Breast epithelium (tissue), 4 donors: ENCODE data around the gene CNTN2. TPM values are rescaled to one million over a fixed set of nuclear protein-coding genes. Genes with fewer than 3 reads are reported as not detected.

Experiments used
- DNase-seq, 2 donors: peaks; one replicate each; pipeline ENCODE4 v3.0.0-alpha.2; 2019; ENCODE audit warnings: low spot score in 2 of 2
- H3K27ac ChIP-seq, 2 donors: fragments of 200-600 bp; sonication (generic) in 1 of 2; one replicate each; pipeline ENCODE4 v1.5.1; 2016 to 2019; ENCODE audit warnings: mild to moderate bottlenecking in 1 of 2
- H3K27me3 ChIP-seq, 2 donors: fragments of 200-600 bp; sonication (generic) in 1 of 2; one replicate each; pipeline versions ENCODE4 v1.5.1 to v1.6.0; 2017 to 2019; ENCODE audit warnings: control low read depth in 1 of 2, mild to moderate bottlenecking in 1 of 2
- H3K36me3 ChIP-seq: fragments of 200-600 bp; one replicate; pipeline ENCODE4 v1.5.1; 2019
- H3K4me1 ChIP-seq, 2 donors: fragments of 200-600 bp; sonication (generic); one replicate each; pipeline ENCODE4 v1.5.1; 2016 to 2019; ENCODE audit warnings: control low read depth in 1 of 2
- H3K4me3 ChIP-seq, 3 donors: fragments of 200-600 bp; sonication (generic); 1 replicate in 2 of 3; 2 replicates in 1 of 3; pipeline ENCODE4 v1.5.1; 2016 to 2019; ENCODE audit warnings: mild to moderate bottlenecking in 3 of 3, moderate library complexity in 2 of 3
- H3K9me3 ChIP-seq, 2 donors: fragments of 200-600 bp; sonication (generic) in 1 of 2; one replicate each; pipeline ENCODE4 v1.5.1; 2016 to 2019; ENCODE audit warnings: control low read depth in 1 of 2
- CTCF ChIP-seq, 3 donors: fragments of 450-650 bp; IDR thresholded peaks; one replicate each; pipeline ENCODE4 v1.5.1; 2016 to 2017; ENCODE audit warnings: antibody characterized with exemption in 3 of 3, mild to moderate bottlenecking in 3 of 3, moderate library complexity in 3 of 3
- POLR2A ChIP-seq: fragments of 450-650 bp; IDR thresholded peaks from one replicate; pipeline ENCODE4 v1.6.1; 2016; ENCODE audit warnings: antibody characterized with exemption, mild to moderate bottlenecking, moderate library complexity
- POLR2AphosphoS5 ChIP-seq, 3 donors: sonication (generic); formaldehyde crosslinking; IDR thresholded peaks; one replicate each; pipeline ENCODE4 v1.6.1; 2017; ENCODE audit warnings: antibody characterized with exemption in 3 of 3
- intact Hi-C: fragments of 100-400 bp; cut with DNase I; formaldehyde crosslinking; loops from one replicate; pipeline ENCODE4 v1.15.1; 2023; ENCODE audit warnings: low total_unique reads
- total RNA-seq, 3 donors: library from RNA; depleted of rRNA; stranded (reverse); fragments of >200 nt; gene quantifications; one replicate each; pipeline ENCODE4 v1.1.0, GENCODE V29; 2016

Gene CNTN2
- total RNA-seq, 3 donors from 2014 or later, result not detected

GRCh38 chr1:205009670-205010069, 33.3 kb upstream of the CNTN2 start:
- Histone ChIP-seq H3K4me3 (no peak overlapping the region), H3K27ac (no peak overlapping the region), H3K4me1 (peaks cover 6 to 9% of the 10 kb centered on the region in 2 donors), H3K36me3 (no peaks in the 10 kb centered on the region), H3K27me3 (no peaks in the 10 kb centered on the region), H3K9me3 (no peaks in the 10 kb centered on the region)
- no peak for DNase-seq
- no peak for TF ChIP-seq CTCF (IDR thresholded peaks at IDR 0.05)
- no peak for TF ChIP-seq POLR2AphosphoS5 (IDR thresholded peaks at IDR 0.05)
- TF ChIP-seq POLR2A, result no peak
- intact Hi-C loops, result no loop called here

- intact Hi-C loops, result no loop called here
- H3K9me3 ChIP-seq, result no peaks in the 10 kb centered on the region
- H3K36me3 ChIP-seq, result no peaks in the 10 kb centered on the region
- H3K4me3 ChIP-seq, result no peak overlapping the region
- DNase-seq, result no peak
- no peaks in the 10 kb centered on the region for H3K27me3 ChIP-seq
- TF ChIP-seq POLR2A (no peak), POLR2AphosphoS5 (IDR thresholded peaks at IDR 0.05) (no peak), CTCF (IDR thresholded peaks at IDR 0.05) (no peak)
- H3K27ac ChIP-seq, result no peak overlapping the region
- H3K4me1 ChIP-seq, result peaks cover 6 to 9% of the 10 kb centered on the region in 2 donors
Measured at GRCh38 chr1:205012391-205013140, 30.4 kb upstream of the CNTN2 start.

- H3K27ac ChIP-seq, result no peak overlapping the region
- TF ChIP-seq POLR2A (no peak), POLR2AphosphoS5 (IDR thresholded peaks at IDR 0.05) (no peak), CTCF (IDR thresholded peaks at IDR 0.05) (no peak)
- peak in 1 of 2 donors; percentile 45 for DNase-seq
- H3K4me3 ChIP-seq, result no peak overlapping the region
- no peaks in the 10 kb centered on the region for H3K9me3 ChIP-seq
- H3K27me3 ChIP-seq, result no peaks in the 10 kb centered on the region
- no peaks in the 10 kb centered on the region for H3K36me3 ChIP-seq
- intact Hi-C loops, result no loop called here
- H3K4me1 ChIP-seq, result peaks cover 6 to 9% of the 10 kb centered on the region in 2 donors
Measured at GRCh38 chr1:205013683-205014367, 29.2 kb upstream of the CNTN2 start.

GRCh38 chr1:205014783-205015182, 28.2 kb upstream of the CNTN2 start:
- H3K4me3 ChIP-seq, result no peak overlapping the region
- intact Hi-C loops, result no loop called here
- no peak for TF ChIP-seq CTCF (IDR thresholded peaks at IDR 0.05)
- TF ChIP-seq POLR2AphosphoS5 (IDR thresholded peaks at IDR 0.05), result no peak
- no peak for TF ChIP-seq POLR2A
- H3K4me1 ChIP-seq, result peaks cover 6 to 9% of the 10 kb centered on the region in 2 donors
- H3K27me3 ChIP-seq, result no peaks in the 10 kb centered on the region
- no peaks in the 10 kb centered on the region for H3K9me3 ChIP-seq
- H3K27ac ChIP-seq, result no peak overlapping the region
- H3K36me3 ChIP-seq, result no peaks in the 10 kb centered on the region
- no peak for DNase-seq

- no peak for DNase-seq
- no peaks in the 10 kb centered on the region for H3K9me3 ChIP-seq
- intact Hi-C loops, result no loop called here
- H3K4me3 ChIP-seq, result no peak overlapping the region
- H3K27me3 ChIP-seq, result no peaks in the 10 kb centered on the region
- no peaks in the 10 kb centered on the region for H3K36me3 ChIP-seq
- no peak for TF ChIP-seq POLR2A
- peaks cover 6 to 9% of the 10 kb centered on the region in 2 donors for H3K4me1 ChIP-seq
- no peak overlapping the region for H3K27ac ChIP-seq
Measured at GRCh38 chr1:205015241-205015640, 27.8 kb upstream of the CNTN2 start.
